ENCODE data around the gene DRGX.

GRCh38 chr10:49353026-49353894 is 42.6 kb downstream of the DRGX start:
- TF ChIP-seq SIN3A (IDR thresholded peaks at IDR 0.05; ENCODE audit: low read depth, low read length) (no peak), CTCF (IDR thresholded peaks at IDR 0.05 in 2 of 3, conservative IDR thresholded peaks at IDR 0.05 in 1 of 3; ENCODE audit: control insufficient read depth in 2 of 3, extremely low read depth in 1 of 3, insufficient read depth in 1 of 3, low read depth in 3 of 3, low read length in 3 of 3) (no peak), POLR2A (IDR thresholded peaks at IDR 0.05; ENCODE audit: low read depth, low read length) (no peak), NFYB (IDR thresholded peaks at IDR 0.05; ENCODE audit: insufficient read depth, low read depth, low read length) (no peak), USF1 (IDR thresholded peaks at IDR 0.05; ENCODE audit: borderline replicate concordance, extremely low read length, insufficient read depth, low read depth, low read length) (no peak), CBX5 (IDR thresholded peaks at IDR 0.05; ENCODE audit: low read depth) (no peak), E2F4 (IDR thresholded peaks at IDR 0.05; ENCODE audit: low read depth, low read length) (no peak), EZH2 (IDR thresholded peaks at IDR 0.05; ENCODE audit: borderline replicate concordance, control insufficient read depth, low read depth, low read length) (no peak)

Data from GM12878 (cell line).